Activated T-helper 17 cell treated with anti-CD3 and anti-CD28 coated beads, Interleukin-2, amount 50 U/mL, for 72 hours (primary cell): ENCODE results near the gene E2F2. TPM values are rescaled to one million over a fixed set of nuclear protein-coding genes. Genes with fewer than 3 reads are reported as not detected.
"Not testable (repeated sequence)": the region's sequence is repeated elsewhere in the genome, so short reads cannot be mapped to it uniquely, and the experiment has no call there.

Experiments used
- ATAC-seq: fragments of 150-1000 bp; cut with Tn5 transposase; replicated peaks from 2 replicates; pipeline ENCODE4 v1.10.0; 2021; ENCODE audit warnings: mild to moderate bottlenecking, moderate library complexity
- H3K27ac Mint-ChIP-seq: one replicate; pipeline ENCODE4 v1.8.0; 2022; ENCODE audit warnings: mixed read lengths
- H3K27me3 Mint-ChIP-seq: one replicate; pipeline ENCODE4 v1.8.0; 2022; ENCODE audit warnings: mixed read lengths
- H3K36me3 Mint-ChIP-seq: one replicate; pipeline ENCODE4 v1.8.0; 2022; ENCODE audit warnings: low read depth, mild to moderate bottlenecking, mixed read lengths
- H3K4me1 Mint-ChIP-seq: one replicate; pipeline ENCODE4 v1.8.0; 2022; ENCODE audit warnings: mixed read lengths
- H3K4me3 Mint-ChIP-seq: one replicate; pipeline ENCODE4 v1.8.0; 2022; ENCODE audit warnings: mild to moderate bottlenecking, mixed read lengths
- H3K9me3 Mint-ChIP-seq: one replicate; pipeline ENCODE4 v1.8.0; 2022; ENCODE audit warnings: mixed read lengths
- total RNA-seq, 2 donors: library from RNA; stranded (reverse); gene quantifications; one replicate each; pipeline ENCODE4 v1.2.3, GENCODE V29; 2022

Gene E2F2
- total RNA-seq, 2 donors from 2014 or later = 13.0 to 24.1 TPM

DNA sequence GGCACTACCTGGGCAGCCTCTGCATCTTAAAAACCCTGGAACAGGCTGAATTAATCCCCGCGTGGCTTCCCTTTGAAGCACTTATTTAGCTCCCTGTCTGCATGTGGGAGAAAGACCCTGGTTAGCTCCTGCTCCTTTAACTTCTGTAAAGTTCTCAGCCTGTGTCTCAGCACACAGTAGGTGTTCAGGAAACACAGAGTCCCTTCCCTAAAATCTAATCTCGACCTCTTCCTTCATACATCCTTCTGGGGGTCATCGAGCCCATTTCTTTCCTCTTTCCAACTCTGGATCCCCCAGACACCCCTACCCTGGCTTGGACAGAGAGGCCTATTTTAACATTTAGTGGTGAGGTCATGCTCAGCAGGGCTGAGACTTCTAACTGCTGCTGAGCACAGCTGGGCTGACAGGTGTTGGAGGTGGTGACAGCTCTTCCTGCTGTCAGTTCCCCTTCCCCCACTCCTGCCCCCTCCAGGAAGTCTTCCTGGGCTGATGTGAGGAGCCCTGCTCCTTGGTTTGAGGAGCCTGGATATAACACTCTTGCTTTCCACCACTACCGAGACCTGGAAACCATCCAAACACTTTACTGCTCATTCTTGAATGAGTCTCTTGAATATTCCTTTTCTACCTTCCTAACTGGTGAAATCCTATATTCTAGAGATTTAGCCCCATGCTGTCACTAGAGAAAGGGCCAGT lies 5.3 kb downstream of the E2F2 start:
- no peak for ATAC-seq
- Mint-ChIP-seq H3K27me3 (no peaks in the 10 kb centered on the region), H3K9me3 (no peaks in the 10 kb centered on the region), H3K4me1 (peaks cover 49% of the 10 kb centered on the region), H3K27ac (peak overlapping the region; percentile 76), H3K36me3 (peaks cover 8% of the 10 kb centered on the region), H3K4me3 (peak overlapping the region; percentile 83)

DNA sequence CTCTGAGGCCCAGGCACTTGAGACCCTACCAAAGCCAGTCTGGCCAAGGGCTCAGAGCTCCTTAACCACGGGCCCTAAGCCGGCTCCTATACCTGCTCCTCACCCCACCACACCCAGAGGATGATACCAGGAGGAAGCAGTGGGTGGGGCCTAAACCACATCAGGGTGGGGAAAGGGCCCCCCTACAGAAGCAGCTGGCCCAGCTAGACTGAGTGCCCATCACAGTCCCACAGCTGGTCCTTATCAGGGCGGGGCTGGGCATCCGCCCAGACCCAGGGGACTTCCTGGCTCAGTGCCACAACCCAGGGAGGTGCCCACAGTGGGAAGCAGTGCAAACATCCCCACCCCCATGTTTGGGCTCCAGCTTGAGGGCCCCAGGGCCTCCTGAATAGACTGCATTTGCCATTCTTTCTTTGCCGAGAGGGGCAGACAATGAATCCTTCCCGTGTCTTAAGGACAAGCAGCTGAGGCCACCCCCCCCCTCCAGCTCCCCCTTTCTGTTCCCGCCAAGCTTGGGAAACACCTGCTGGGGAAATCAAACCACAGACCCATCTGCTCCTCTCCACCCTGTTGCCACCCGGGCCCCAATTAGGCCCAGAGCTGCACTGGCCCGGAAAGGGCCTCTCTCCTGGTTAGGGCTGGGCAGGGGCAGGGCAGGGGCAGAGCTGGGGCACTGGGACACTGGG lies 6.2 kb downstream of the E2F2 start:
- Mint-ChIP-seq H3K36me3 (peaks cover 13% of the 10 kb centered on the region), H3K4me1 (peaks cover 49% of the 10 kb centered on the region), H3K4me3 (peak overlapping the region; percentile 83), H3K27ac (peak overlapping the region; percentile 76), H3K27me3 (no peaks in the 10 kb centered on the region), H3K9me3 (no peaks in the 10 kb centered on the region)
- no peak for ATAC-seq

DNA sequence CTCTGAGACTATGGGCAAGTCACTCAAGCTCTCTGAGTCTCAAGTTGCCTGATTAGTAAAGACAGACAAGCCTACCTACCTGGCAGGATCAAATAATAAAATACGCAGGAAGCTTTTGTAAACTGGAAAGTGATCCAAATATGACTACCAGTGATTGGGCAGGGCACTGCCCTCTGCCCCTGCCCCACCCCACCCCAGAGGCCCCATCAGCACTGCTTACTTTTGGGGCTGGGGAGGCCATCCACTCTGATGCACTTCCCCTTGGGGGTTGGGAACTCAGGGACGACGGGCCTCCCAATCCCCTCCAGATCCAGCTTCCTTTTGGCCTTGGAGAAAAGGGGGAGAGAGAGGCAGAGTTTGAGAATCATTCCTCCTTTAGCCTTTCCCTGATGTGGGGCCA lies 6.9 kb downstream of the E2F2 start:
- peaks cover 42% of the 10 kb centered on the region for H3K4me1 Mint-ChIP-seq
- ATAC-seq = no peak
- no peak overlapping the region for H3K4me3 Mint-ChIP-seq
- H3K27ac Mint-ChIP-seq = no peak overlapping the region
- H3K9me3 Mint-ChIP-seq = no peaks in the 10 kb centered on the region
- peaks cover 16% of the 10 kb centered on the region for H3K36me3 Mint-ChIP-seq
- H3K27me3 Mint-ChIP-seq = no peaks in the 10 kb centered on the region

DNA sequence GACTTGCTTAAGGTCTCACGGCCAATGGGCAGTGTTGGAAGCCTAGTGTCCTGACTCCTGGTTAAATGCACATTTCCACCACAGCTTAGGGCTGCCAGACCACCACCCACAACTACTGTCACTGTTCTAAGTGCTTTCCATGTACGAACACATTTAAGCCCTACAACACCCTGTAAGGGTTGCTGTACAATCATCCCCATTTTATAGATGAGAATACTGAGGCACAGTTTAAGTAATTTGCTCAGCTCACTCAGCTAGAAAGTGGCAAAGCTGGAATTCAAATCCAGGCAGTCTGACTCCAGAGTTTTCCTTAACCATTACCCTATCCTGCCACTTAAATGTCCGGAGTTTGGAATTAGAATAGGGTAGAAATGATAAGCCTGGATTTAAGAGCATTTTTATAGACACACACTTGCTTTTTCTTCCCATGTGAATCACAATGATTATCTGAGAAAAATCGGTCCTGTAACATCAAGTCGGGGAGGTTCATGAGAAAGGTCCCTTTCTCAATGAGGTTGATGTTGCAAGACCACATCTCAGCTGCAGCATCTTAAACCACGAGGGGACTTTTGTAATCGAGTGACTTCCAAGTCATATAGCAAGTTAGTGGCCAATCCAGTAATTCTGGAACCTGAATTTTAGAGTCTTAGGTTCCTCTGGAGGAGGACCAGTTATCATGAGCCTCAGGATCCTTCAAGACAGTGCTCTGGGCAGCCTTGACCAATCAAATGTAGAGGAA lies 8.6 kb downstream of the E2F2 start:
- Mint-ChIP-seq H3K9me3 (no peaks in the 10 kb centered on the region), H3K27me3 (no peaks in the 10 kb centered on the region), H3K36me3 (peaks cover 34% of the 10 kb centered on the region), H3K4me3 (no peak overlapping the region), H3K4me1 (peaks cover 28% of the 10 kb centered on the region), H3K27ac (no peak overlapping the region)
- peak; percentile 76 for ATAC-seq

DNA sequence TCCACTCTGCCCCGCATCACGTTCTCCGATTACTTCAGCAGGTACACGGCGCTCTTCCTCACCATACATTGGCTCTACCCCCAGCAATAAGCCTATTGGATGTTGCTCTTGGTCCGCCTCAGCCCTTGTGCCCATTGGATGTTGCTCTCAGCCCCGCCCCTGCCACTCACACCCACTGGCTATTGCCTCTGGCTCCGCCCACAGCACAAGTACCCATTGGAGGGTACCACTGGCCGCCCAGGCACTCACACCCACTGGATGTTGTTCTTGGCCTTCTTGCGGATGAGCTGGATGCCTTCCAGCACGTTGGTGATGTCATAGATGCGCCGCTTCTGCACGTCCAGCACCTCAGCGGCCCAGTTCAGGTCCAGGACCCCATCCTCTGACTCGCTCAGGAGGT lies 9.4 kb downstream of the E2F2 start:
- Mint-ChIP-seq H3K4me3 (no peak overlapping the region), H3K9me3 (no peaks in the 10 kb centered on the region), H3K4me1 (peaks cover 23% of the 10 kb centered on the region), H3K27me3 (no peaks in the 10 kb centered on the region), H3K36me3 (peaks cover 41% of the 10 kb centered on the region), H3K27ac (peak overlapping the region; percentile 23)
- no peak for ATAC-seq

DNA sequence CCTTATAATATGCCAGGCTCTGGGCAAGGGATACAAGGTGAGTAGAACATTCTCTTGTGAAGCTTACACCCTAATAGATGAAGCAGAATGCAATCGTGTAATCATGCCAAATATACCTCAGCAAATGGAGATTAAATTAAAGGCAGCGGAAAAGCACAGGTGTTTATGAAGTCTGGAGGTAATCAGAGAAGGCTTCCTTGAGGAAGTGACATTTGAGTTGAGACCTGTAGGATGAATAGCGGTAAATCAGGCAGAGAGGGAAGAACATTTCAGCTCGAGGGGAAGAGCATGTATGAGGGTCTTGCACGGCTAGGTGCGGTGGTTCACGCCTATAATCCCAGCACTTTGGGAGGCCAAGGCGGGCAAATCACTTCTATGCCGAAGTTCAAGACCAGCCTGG lies 13.5 kb downstream of the E2F2 start:
- no peak overlapping the region for H3K4me3 Mint-ChIP-seq
- peaks cover 8% of the 10 kb centered on the region for H3K4me1 Mint-ChIP-seq
- H3K27ac Mint-ChIP-seq = no peak overlapping the region
- no peak for ATAC-seq
- no peaks in the 10 kb centered on the region for H3K27me3 Mint-ChIP-seq
- no peaks in the 10 kb centered on the region for H3K9me3 Mint-ChIP-seq
- peaks cover 75% of the 10 kb centered on the region for H3K36me3 Mint-ChIP-seq

DNA sequence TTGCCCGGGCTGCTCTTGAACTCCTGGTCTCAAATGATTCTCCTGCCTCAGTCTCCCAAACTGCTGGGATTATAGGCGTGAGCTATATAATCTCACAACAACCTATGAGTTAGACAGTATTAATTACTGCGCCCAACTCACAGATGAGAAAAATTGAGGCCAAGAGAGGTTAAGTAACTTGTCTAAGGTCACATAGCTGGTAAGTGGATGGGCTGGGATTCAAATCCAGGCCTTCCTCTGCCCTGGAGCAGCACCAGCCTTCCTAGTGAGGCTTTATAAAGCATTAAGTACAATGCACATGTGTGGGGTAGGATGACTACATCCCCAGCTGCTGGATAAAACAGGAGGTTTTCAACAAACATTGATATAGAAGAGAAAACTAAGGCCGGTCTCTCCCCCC lies 15.1 kb downstream of the E2F2 start:
- no peaks in the 10 kb centered on the region for H3K9me3 Mint-ChIP-seq
- ATAC-seq = no peak
- no peak overlapping the region for H3K4me3 Mint-ChIP-seq
- H3K4me1 Mint-ChIP-seq = peaks cover 7% of the 10 kb centered on the region
- H3K36me3 Mint-ChIP-seq = peaks cover 82% of the 10 kb centered on the region
- H3K27me3 Mint-ChIP-seq = no peaks in the 10 kb centered on the region
- no peak overlapping the region for H3K27ac Mint-ChIP-seq

DNA sequence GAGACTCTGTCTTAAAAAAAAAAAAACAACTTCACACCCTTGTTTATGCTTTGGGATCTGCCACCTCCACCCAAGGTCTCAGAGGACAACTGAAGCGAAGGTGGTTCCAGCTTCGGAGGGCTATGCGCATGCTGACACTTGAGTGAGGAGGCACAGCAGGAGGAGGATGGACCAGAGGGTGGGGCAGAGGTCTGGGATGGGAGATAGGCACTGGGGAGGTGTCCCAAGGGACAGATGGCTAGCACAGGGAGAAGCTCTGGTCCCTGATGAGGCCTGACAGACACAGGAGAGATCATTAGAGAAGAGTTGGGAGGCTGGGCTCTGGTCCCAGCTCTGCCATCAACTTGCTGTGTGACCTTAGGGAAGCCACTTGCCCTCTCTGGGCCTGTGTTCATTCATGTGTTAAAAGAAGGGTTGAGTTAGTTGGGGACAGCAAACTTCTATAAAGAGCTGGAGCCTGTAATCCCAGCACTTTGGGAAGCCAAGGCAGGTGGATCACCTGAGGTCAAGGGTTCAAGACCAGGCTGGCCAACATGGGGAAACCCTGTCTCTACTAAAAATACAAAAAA lies 16.8 kb downstream of the E2F2 start:
- Mint-ChIP-seq H3K9me3 (no peaks in the 10 kb centered on the region), H3K27me3 (no peaks in the 10 kb centered on the region), H3K4me1 (peaks cover 10% of the 10 kb centered on the region), H3K4me3 (no peak overlapping the region), H3K27ac (no peak overlapping the region), H3K36me3 (peaks cover 91% of the 10 kb centered on the region)
- ATAC-seq = no peak

DNA sequence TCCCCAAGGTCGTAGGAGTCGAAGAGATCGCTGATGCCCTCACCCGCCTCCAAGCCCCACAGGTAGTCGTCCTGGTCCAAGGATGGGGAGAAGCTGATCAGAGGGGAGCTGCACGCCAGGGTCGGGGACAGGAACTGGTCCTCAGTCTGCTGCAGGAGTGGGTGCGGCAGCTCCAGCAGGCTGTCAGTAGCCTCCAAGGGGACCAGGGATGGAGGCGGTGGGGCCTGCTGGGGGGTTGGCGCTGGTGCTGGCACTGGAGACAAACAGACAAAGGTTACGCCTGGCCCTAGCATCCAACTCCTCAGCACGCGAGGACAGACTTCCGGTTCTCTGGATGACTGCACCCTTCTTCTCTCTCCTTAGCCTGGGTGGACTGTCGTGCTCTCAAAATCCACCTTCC lies 21.1 kb downstream of the E2F2 start:
- peaks cover 14% of the 10 kb centered on the region for H3K4me1 Mint-ChIP-seq
- peaks cover 56% of the 10 kb centered on the region for H3K36me3 Mint-ChIP-seq
- no peaks in the 10 kb centered on the region for H3K9me3 Mint-ChIP-seq
- ATAC-seq = no peak
- no peaks in the 10 kb centered on the region for H3K27me3 Mint-ChIP-seq
- no peak overlapping the region for H3K4me3 Mint-ChIP-seq
- peak overlapping the region; percentile 42 for H3K27ac Mint-ChIP-seq

DNA sequence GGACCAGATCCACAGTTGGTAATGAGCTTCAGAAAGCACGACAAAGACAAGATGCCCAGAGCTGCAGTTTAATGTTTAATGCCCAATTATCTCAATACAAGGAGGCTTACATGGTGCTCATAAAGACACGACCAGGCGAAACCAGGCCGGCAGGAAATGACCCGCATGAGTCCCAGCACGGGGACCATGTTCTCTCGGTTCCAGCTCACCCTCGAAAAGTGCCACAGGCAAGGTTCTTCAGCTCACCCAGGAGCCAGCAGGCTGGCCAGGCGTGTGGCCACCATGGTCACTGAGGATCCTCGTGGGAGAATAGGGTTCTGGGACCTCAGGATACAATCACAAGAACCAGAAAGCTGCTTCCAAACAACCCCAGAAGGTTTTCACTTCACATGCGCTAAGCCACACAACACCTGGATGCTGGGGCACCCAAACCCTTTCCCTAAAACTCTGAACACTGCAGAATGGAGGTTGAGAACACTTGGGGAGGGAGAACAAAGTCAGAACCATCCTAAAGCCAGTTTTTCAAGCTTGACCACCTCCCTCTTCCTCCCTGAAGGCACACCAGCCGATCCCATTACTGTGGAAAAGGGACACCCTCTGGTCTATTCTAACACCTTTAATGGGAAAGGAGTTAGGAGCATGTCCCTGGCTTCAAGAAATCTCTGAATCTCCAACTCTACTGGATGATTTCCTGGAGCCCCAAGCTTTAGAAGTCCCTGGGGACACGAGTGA lies 24.5 kb downstream of the E2F2 start:
- Mint-ChIP-seq H3K27me3 (no peaks in the 10 kb centered on the region), H3K4me3 (no peak overlapping the region), H3K36me3 (peaks cover 27% of the 10 kb centered on the region), H3K9me3 (no peaks in the 10 kb centered on the region), H3K4me1 (peaks cover 10% of the 10 kb centered on the region), H3K27ac (peak overlapping the region; percentile 58)
- ATAC-seq = no peak

DNA sequence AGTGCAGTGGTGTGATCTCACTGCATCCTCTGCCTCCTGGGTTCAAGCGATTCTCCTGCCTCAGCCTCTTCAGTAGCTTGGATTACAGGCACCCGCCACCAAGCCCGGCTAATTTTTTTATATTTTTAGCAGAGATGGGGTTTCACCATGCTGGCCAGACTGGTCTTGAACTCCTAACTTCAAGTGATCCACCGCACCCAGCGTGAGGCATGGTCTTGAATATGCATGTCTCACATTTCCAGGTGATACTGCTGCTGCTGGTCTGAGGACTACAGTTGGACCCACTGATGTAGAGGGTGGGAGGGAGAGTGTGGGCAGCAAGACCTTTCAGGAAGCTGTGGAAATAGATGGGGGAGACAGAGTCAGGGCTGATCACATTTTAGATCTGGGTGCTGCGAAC lies 25.2 kb downstream of the E2F2 start:
- Mint-ChIP-seq H3K4me1 (peaks cover 7% of the 10 kb centered on the region), H3K36me3 (peaks cover 20% of the 10 kb centered on the region), H3K27me3 (no peaks in the 10 kb centered on the region), H3K4me3 (no peak overlapping the region), H3K9me3 (no peaks in the 10 kb centered on the region), H3K27ac (peak overlapping the region; percentile 58)
- no peak for ATAC-seq

DNA sequence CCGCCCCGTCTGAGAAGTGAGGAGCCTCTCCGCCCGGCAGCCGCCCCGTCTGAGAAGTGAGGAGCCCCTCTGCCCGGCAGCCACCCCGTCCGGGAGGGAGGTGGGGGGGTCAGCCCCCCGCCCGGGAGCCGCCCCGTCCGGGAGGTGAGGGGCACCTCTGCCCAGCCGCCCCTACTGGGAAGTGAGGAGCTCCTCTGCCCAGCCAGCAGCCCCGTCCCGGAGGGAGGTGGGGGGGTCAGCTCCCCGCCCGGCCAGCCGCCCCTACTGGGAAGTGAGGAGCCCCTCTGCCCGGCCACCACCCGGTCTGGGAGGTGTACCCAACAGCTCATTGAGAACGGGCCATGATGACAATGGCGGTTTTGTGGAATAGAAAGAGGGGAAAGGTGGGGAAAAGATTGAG lies 26.9 kb downstream of the E2F2 start:
- H3K27me3 Mint-ChIP-seq, H3K4me1 Mint-ChIP-seq, H3K4me3 Mint-ChIP-seq, H3K36me3 Mint-ChIP-seq, H3K9me3 Mint-ChIP-seq, H3K27ac Mint-ChIP-seq, ATAC-seq: not testable (repeated sequence)

DNA sequence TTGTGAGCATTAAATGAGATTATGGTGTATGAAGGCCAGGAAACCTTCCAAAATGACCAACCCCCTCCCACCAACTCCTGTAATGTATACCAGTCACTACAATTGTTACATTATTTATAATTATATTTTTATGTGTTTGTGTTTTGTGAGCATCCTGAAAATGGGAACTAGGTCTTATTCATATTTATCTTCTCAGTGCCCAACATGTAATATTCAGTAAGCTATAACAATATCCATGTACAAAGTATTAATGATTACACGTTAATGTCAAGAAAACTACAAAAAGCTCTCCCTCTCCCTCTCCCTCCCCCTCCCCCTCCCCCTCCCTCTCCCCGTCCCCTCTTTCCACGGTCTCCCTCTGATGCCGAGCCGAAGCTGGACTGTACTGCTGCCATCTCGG lies 28.1 kb downstream of the E2F2 start:
- H3K36me3 Mint-ChIP-seq = no peaks in the 10 kb centered on the region
- no peak for ATAC-seq
- no peaks in the 10 kb centered on the region for H3K27me3 Mint-ChIP-seq
- H3K4me1 Mint-ChIP-seq = peaks cover 4% of the 10 kb centered on the region
- H3K9me3 Mint-ChIP-seq = no peaks in the 10 kb centered on the region
- H3K27ac Mint-ChIP-seq = no peak overlapping the region
- H3K4me3 Mint-ChIP-seq = no peak overlapping the region

DNA sequence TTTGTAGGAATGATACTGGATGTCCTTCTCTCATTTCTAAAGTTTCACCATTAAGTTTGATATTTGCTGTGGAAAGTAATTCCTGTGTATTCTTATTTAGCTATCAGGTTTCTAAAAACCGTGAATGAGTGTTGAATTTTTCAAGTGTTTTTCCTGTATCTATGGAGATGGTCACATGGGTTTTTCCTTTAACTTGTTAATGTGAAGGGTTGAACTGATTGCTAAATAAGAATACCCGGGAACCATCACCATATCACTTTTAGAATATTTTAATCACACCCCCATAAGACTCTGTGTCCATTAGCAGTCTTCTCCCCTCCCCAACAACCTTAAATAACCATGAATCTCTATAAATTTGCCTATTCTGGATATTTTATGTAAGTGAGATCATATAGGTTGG lies 30.6 kb downstream of the E2F2 start:
- H3K27me3 Mint-ChIP-seq = no peaks in the 10 kb centered on the region
- H3K27ac Mint-ChIP-seq = no peak overlapping the region
- no peaks in the 10 kb centered on the region for H3K36me3 Mint-ChIP-seq
- no peaks in the 10 kb centered on the region for H3K4me1 Mint-ChIP-seq
- ATAC-seq = no peak
- H3K9me3 Mint-ChIP-seq = no peaks in the 10 kb centered on the region
- H3K4me3 Mint-ChIP-seq = no peak overlapping the region
